HEK293 (cell line): Measurements from ENCODE around the gene DKKL1.
A peak's percentile ranks its signal among the peaks of the same experiment; 100 is the strongest.

Experiments used
- ATF2 ChIP-seq: fragments of 450-650 bp; formaldehyde crosslinking; IDR thresholded peaks from 2 replicates; pipeline ENCODE4 v1.5.1; 2016; ENCODE audit warnings: missing biosample characterization, missing genetic modification characterization, low read depth
- HOXC10 ChIP-seq: sonication (generic); formaldehyde crosslinking; IDR thresholded peaks from 2 replicates; pipeline ENCODE4 v1.8.1; 2023; ENCODE audit warnings: mild to moderate bottlenecking, missing genetic modification reagents
- HOXD13 ChIP-seq: sonication (generic); formaldehyde crosslinking; IDR thresholded peaks from 2 replicates; pipeline ENCODE4 v1.8.0; 2022; ENCODE audit warnings: missing genetic modification reagents, borderline replicate concordance
- PATZ1 ChIP-seq: fragments of 450-650 bp; formaldehyde crosslinking; IDR thresholded peaks from 2 replicates; pipeline ENCODE4 v1.5.1; 2016; ENCODE audit warnings: missing biosample characterization, missing genetic modification characterization
- REPIN1 ChIP-seq: fragments of 450-650 bp; formaldehyde crosslinking; IDR thresholded peaks from 2 replicates; pipeline ENCODE4 v1.5.1; 2017; ENCODE audit warnings: missing biosample characterization, missing genetic modification characterization, low read depth
- SCRT1 ChIP-seq: fragments of 450-650 bp; formaldehyde crosslinking; IDR thresholded peaks from 2 replicates; pipeline ENCODE4 v1.5.1; 2016; ENCODE audit warnings: missing biosample characterization, missing genetic modification characterization, borderline replicate concordance
- WT1 ChIP-seq: fragments of 450-650 bp; formaldehyde crosslinking; IDR thresholded peaks from 2 replicates; pipeline ENCODE4 v1.5.1; 2016; ENCODE audit warnings: missing biosample characterization, missing genetic modification characterization
- YY2 ChIP-seq: fragments of 450-650 bp; formaldehyde crosslinking; IDR thresholded peaks from 2 replicates; pipeline ENCODE4 v1.5.1; 2016; ENCODE audit warnings: missing biosample characterization, missing genetic modification characterization
- ZBTB1 ChIP-seq: fragments of 450-650 bp; formaldehyde crosslinking; IDR thresholded peaks from 2 replicates; pipeline ENCODE4 v1.5.1; 2016; ENCODE audit warnings: missing biosample characterization, missing genetic modification characterization
- ZBTB10 ChIP-seq: fragments of 450-650 bp; formaldehyde crosslinking; IDR thresholded peaks from 2 replicates; pipeline ENCODE4 v1.5.1; 2016; ENCODE audit warnings: missing biosample characterization, missing genetic modification characterization
- ZBTB26 ChIP-seq: fragments of 450-650 bp; formaldehyde crosslinking; optimal IDR thresholded peaks from 2 replicates; pipeline ENCODE3; 2016; ENCODE audit warnings: missing biosample characterization, mild to moderate bottlenecking, missing genetic modification characterization
- ZNF174 ChIP-seq: fragments of 450-650 bp; formaldehyde crosslinking; IDR thresholded peaks from 2 replicates; pipeline ENCODE4 v1.5.0; 2017; ENCODE audit warnings: missing biosample characterization, mild to moderate bottlenecking, missing genetic modification characterization
- ZNF239 ChIP-seq: fragments of 450-650 bp; formaldehyde crosslinking; IDR thresholded peaks from 2 replicates; pipeline ENCODE4 v1.5.1; 2016; ENCODE audit warnings: missing biosample characterization, missing genetic modification characterization
- ZNF324 ChIP-seq: fragments of 450-650 bp; formaldehyde crosslinking; IDR thresholded peaks from 2 replicates; pipeline ENCODE4 v1.5.1; 2016; ENCODE audit warnings: missing biosample characterization, missing genetic modification characterization
- ZNF362 ChIP-seq: fragments of 450-650 bp; formaldehyde crosslinking; IDR thresholded peaks from 2 replicates; pipeline ENCODE4 v1.5.1; 2016; ENCODE audit warnings: missing biosample characterization, missing genetic modification characterization
- ZNF426 ChIP-seq: fragments of 450-650 bp; formaldehyde crosslinking; IDR thresholded peaks from 2 replicates; pipeline ENCODE4 v1.5.1; 2017; ENCODE audit warnings: missing biosample characterization, missing genetic modification characterization, mild to moderate bottlenecking, inconsistent platforms, moderate library complexity
- ZNF488 ChIP-seq: fragments of 450-650 bp; formaldehyde crosslinking; IDR thresholded peaks from 2 replicates; pipeline ENCODE4 v1.5.1; 2016; ENCODE audit warnings: missing biosample characterization, missing genetic modification characterization
- ZNF518A ChIP-seq: fragments of 450-650 bp; formaldehyde crosslinking; conservative IDR thresholded peaks from 2 replicates; pipeline ENCODE4 v1.5.1; 2016; ENCODE audit warnings: low read depth, missing biosample characterization, missing genetic modification characterization
- ZNF645 ChIP-seq: fragments of 450-650 bp; formaldehyde crosslinking; IDR thresholded peaks from 2 replicates; pipeline ENCODE4; 2016; ENCODE audit warnings: missing biosample characterization, missing genetic modification characterization
- ZNF660 ChIP-seq: fragments of 450-650 bp; IDR thresholded peaks from 2 replicates; pipeline ENCODE4 v1.5.1; 2018; ENCODE audit warnings: missing biosample characterization, mild to moderate bottlenecking, missing genetic modification characterization
- ZNF76 ChIP-seq: fragments of 450-650 bp; formaldehyde crosslinking; IDR thresholded peaks from 2 replicates; pipeline ENCODE4; 2016; ENCODE audit warnings: low read depth, missing biosample characterization, missing genetic modification characterization, borderline replicate concordance
- ZNF830 ChIP-seq: fragments of 450-650 bp; IDR thresholded peaks from 2 replicates; pipeline ENCODE4 v1.5.0; 2018; ENCODE audit warnings: missing biosample characterization, missing genetic modification characterization, low read depth, mild to moderate bottlenecking, moderate library complexity

The DKKL1 gene

GRCh38 chr19:49362048-49362928 lies 1.4 kb upstream of the DKKL1 start, which contains the start of gene TEAD2 (continued):
- TF ChIP-seq ZNF76 = no peak; the same call in 1 of the 2 replicates
- TF ChIP-seq ZNF324 (tag by site-specific recombination) = no peak
- TF ChIP-seq ATF2 (tag by site-specific recombination) = no peak
- no peak for TF ChIP-seq ZNF488
- TF ChIP-seq REPIN1 (tag by site-specific recombination) = no peak
- no peak for TF ChIP-seq ZNF830
- TF ChIP-seq PATZ1 (tag by site-specific recombination) = peak; percentile 52
- TF ChIP-seq ZNF239 = no peak
- TF ChIP-seq YY2 (tag by site-specific recombination) = no peak
- TF ChIP-seq ZBTB1 (tag by site-specific recombination) = no peak
- TF ChIP-seq ZBTB10 (tag by site-specific recombination) = peak; percentile 82
- no peak for TF ChIP-seq ZNF660 (tag by site-specific recombination)
- no peak for TF ChIP-seq HOXC10 (CRISPR knock-in tag)
- no peak for TF ChIP-seq ZNF426 (tag by site-specific recombination)
- no peak for TF ChIP-seq WT1 (tag by site-specific recombination)
- TF ChIP-seq ZNF645 (tag by site-specific recombination) = no peak
- TF ChIP-seq HOXD13 (CRISPR knock-in tag) = no peak
- TF ChIP-seq SCRT1 (tag by site-specific recombination) = no peak
- no peak for TF ChIP-seq ZNF518A (tag by site-specific recombination)
- TF ChIP-seq ZNF362 (tag by site-specific recombination) = peak; percentile 96
- TF ChIP-seq ZNF174 = no peak
- peak; percentile 72 for TF ChIP-seq ZBTB26
